ENCODE data around the gene SLC38A7.
A peak's percentile ranks its signal among the peaks of the same experiment; 100 is the strongest.
"Not testable (repeated sequence)": the region's sequence is repeated elsewhere in the genome, so short reads cannot be mapped to it uniquely, and the experiment has no call there.

SLC38A7 gene, protein sequence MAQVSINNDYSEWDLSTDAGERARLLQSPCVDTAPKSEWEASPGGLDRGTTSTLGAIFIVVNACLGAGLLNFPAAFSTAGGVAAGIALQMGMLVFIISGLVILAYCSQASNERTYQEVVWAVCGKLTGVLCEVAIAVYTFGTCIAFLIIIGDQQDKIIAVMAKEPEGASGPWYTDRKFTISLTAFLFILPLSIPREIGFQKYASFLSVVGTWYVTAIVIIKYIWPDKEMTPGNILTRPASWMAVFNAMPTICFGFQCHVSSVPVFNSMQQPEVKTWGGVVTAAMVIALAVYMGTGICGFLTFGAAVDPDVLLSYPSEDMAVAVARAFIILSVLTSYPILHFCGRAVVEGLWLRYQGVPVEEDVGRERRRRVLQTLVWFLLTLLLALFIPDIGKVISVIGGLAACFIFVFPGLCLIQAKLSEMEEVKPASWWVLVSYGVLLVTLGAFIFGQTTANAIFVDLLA

DNA sequence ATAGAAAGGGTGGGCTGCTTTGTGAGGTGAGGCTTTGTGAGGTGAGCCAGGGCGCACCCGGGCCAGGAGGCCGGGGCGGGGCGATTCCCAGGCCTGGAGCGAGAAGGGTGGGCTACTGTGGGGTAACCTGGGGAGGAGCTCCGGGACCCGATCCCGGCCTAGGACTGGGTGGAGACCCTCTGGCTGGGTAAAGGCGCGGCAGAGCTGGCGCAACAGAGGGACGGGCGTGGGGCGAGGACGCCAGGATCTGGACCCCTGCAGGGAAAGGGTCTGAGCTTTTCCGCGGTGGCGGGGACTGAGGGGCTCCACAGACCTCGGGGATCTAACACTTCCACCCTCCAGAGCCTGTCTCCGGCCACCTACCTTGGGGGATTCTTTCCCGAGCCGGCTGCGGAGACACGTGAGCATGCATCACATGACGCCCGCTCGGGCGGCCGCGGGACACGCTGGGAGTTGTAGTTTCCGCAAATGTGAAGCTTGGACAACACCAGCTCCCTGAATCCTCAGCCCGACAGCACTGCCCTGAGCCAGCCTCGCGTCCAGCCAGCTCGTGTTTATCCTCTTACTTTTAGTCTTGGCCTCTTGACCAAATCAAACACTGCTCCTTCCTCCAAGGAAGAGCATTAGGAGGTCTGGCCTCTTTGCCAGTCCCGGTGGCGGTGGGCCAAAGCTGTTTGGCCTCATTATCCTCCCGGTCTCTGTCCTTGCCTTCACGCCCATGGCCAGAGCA lies at the start of gene SLC38A7:
Gene SLC38A7 (minus strand): TSS at position 417 of the 730 bp plus-strand sequence. CDS start 4,644 bp downstream, outside the sequence.
- peak within 1 kb of the TSS; percentile 98 for H3K4me3 ChIP-seq (ENCODE audit: low read depth, low read length)
- DNase-seq (ENCODE audit: low read depth): peak; percentile 27

DNA sequence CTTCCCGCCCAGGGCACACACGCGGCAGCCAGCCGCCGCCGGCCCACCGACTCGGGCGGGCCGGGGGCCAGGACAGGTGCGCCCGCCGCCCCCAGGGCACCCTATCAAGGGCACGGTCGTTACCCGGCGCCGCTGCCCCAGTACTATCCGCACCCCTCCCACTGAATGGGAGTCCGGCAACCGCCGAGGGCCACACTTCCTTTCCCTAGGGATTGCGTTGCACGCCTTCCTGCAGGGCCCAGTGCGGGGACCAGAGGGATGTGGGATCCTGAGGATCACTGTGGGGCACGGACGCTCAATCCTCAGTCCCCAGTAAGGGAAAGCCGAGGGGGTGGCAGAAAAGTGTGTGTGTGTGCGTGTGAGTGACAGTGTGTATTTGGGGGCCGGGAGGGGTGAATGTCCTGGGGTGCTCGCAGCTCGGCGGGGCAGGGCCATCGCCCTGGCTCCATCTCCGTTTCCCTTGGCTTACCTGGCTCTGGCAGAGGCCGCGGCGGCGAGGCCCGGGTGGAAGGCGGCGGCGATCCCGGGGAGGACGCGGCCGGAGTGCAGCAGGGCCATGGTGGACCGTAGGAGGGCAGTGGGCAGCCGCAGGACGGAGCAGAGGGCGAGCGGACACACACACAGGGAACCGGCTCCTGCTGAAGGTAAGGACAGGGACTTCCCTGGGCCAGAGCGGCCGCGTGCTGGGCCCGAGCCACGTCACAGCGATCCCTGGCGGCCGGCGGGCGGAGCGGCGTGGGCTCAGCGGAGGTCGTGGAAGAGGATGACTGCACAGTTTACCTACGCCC lies 49.3 kb upstream of the SLC38A7 start, which contains the start of gene GOT2:
Gene GOT2 (minus strand): TSS at position 646 of the 788 bp plus-strand sequence. CDS start 88 bp downstream, at position 558.
- H3K4me3 ChIP-seq (ENCODE audit: low read depth, low read length): peak within 1 kb of the TSS; percentile 86
- peak; percentile 62 for DNase-seq (ENCODE audit: low read depth)

- no peak for DNase-seq (ENCODE audit: low read depth)
Observed at GRCh38 chr16:58733248-58733670, 48.7 kb upstream of the SLC38A7 start.

GRCh38 chr16:58732545-58733247 lies 48.1 kb upstream of the SLC38A7 start:
- peak overlapping the region; percentile 86 for H3K4me3 ChIP-seq (ENCODE audit: low read depth, low read length)
- DNase-seq (ENCODE audit: low read depth): peak; percentile 60

More at GRCh38 chr16:58733248-58733670, 48.7 kb upstream of the SLC38A7 start:
- peak overlapping the region; percentile 86 for H3K4me3 ChIP-seq (ENCODE audit: low read depth, low read length)

DNA sequence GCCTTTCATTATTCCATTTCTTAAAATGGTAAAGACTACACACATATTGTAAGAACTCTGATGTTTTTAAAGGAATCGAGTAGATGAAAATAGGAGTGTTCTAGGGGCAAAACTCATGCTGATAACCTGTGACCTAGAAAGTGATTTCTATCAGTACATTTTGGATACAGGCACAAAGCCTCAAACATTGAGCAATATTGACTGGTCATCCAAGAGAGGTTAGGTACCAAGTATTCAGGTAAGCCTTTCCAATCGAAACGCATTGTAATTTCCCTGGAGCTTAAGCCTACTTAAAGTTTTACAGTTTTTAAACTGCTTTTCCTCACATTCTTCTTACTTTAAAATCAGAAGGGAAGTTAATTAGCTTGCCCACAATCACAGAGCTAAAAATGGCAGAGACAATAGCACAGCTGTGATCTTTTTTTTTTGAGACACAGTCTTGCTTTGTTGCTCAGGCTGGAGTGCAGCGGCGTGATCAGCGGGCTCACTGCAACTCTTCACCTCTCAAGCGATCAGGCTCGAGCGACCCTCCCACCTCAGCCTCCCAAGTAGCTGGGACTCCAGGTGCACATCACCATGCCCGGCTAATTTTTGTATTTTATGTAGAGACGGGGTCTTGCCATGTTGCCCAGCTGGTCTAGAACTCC lies 46.3 kb upstream of the SLC38A7 start:
- DNase-seq (ENCODE audit: low read depth): no peak
- H3K4me3 ChIP-seq (ENCODE audit: low read depth, low read length): no peak overlapping the region

DNA sequence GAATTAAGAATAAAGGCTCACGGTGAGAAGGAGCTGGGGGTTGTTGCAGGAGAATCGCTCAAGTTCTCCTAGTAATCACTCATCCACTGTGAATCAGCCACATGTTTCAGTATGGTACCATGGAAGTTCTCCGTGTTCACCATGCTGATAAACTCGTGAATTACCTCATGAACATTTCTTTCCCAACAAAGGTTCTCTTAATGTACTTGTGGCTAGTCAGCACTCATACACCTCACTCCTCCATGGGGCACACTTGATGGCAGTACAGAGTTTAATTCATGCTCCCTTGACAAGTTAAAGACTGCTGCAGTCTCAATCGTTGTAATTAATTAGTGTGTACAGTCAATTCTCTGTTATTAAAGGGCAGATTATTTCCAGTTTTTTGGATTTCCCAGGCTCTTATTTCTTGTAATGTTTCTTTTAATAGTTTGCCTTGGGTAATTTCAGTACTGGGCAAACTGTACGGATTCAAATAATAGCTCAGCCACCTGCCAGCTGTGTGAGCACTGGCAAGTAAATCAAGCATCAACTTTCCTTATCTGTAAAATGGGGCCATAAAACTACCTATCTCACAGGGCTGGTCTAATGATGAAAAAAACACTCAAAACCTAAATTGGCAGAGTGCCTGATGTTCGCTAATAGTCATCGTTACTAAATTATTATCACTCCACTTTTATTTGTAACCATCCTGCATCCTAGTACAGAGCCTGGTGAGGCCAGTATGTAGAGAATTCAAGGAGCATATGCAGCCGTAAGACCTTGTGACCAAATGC lies 43.4 kb upstream of the SLC38A7 start:
- H3K4me3 ChIP-seq (ENCODE audit: low read depth, low read length): no peak overlapping the region
- no peak for DNase-seq (ENCODE audit: low read depth)

DNA sequence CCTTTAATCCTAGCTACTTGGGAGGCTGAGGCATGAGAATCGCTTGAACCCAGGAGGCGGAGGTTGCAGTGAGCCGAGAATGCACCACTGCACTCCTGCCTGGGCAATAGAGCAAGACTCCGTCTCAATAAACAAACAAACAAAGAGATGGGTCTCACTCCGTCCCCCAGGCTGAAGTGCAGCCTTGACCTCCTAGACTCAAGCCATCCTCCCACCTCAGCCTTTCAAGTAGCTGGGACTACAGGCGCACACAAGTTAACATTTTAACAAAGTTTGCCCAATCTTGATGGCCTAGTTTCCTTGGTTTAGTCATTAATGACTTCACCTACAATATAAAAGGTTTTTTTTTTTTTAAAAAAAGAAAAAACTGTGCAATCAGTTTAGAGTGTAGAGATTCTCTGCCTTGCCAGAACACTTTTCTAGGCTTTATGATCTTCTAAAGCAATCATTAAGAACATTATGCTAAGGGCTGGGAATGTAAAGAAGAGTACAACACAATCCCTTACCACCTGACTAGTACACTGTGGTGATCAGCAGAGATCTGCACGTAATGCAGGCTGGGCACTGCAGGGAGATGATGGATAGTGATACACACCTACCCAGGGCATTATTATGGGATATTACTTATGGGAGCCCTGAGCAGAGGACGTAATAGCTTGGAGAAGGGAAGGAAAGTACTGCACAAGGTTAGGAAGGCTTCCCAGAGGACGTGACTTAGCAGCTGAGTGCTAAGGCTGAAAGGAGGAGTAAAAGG lies 42.6 kb upstream of the SLC38A7 start:
- DNase-seq (ENCODE audit: low read depth): no peak
- no peak overlapping the region for H3K4me3 ChIP-seq (ENCODE audit: low read depth, low read length)

- no peak overlapping the region for H3K4me3 ChIP-seq (ENCODE audit: low read depth, low read length)
- DNase-seq (ENCODE audit: low read depth): no peak
Observed at GRCh38 chr16:58723109-58723508, 38.5 kb upstream of the SLC38A7 start.

GRCh38 chr16:58717994-58718393 lies 33.4 kb upstream of the SLC38A7 start:
- DNase-seq (ENCODE audit: low read depth): no peak
- no peak overlapping the region for H3K4me3 ChIP-seq (ENCODE audit: low read depth, low read length)

- DNase-seq (ENCODE audit: low read depth): no peak
Observed at GRCh38 chr16:58716468-58716867, 31.9 kb upstream of the SLC38A7 start.

GRCh38 chr16:58713742-58714141 lies 29.2 kb upstream of the SLC38A7 start:
- DNase-seq (ENCODE audit: low read depth): no peak
- H3K4me3 ChIP-seq (ENCODE audit: low read depth, low read length): no peak overlapping the region

More at GRCh38 chr16:58716468-58716867, 31.9 kb upstream of the SLC38A7 start:
- no peak overlapping the region for H3K4me3 ChIP-seq (ENCODE audit: low read depth, low read length)

DNA sequence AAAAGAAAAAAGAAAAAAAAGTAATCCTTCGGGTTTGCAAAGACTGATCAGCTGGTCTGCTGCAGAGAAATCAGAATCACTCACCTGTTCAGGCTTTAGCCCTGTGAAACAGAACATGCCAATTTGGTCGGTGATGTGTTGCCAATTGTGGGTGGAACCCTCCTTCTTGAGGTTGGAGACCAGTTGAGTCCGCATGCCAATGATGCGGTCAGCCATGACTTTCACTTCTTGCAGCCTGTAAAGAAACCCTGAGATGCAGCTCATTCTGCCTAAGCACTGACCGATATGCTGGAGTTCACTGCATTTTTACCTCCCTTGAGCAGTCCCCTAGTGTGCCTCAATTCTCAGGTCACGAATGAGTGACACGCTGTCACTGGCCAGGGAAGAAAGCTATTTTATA lies 24.8 kb upstream of the SLC38A7 start:
- H3K4me3 ChIP-seq (ENCODE audit: low read depth, low read length): no peak overlapping the region
- no peak for DNase-seq (ENCODE audit: low read depth)

GRCh38 chr16:58699151-58699550 lies 14.6 kb upstream of the SLC38A7 start:
- DNase-seq (ENCODE audit: low read depth): no peak
- no peak overlapping the region for H3K4me3 ChIP-seq (ENCODE audit: low read depth, low read length)

DNA sequence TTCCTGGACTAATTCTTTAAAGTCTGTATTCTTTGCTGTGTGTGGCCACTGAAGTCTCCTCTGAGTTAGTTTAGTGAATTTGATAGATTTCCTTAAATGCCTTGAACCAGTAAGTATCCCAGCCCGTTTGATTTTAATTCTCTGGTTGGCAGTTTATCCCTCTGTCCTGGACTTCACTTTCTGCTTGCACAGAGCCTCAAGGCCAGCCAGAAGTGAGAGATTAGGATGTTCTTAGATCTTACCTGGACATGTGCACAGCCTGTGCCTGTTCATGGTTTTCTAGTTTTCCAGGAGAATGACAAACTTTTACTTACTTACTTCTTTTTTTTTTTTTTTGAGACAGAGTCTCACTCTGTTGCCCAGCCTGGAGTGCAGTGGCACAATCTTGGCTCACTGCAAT lies 10.8 kb upstream of the SLC38A7 start:
- no peak for DNase-seq (ENCODE audit: low read depth)

DNA sequence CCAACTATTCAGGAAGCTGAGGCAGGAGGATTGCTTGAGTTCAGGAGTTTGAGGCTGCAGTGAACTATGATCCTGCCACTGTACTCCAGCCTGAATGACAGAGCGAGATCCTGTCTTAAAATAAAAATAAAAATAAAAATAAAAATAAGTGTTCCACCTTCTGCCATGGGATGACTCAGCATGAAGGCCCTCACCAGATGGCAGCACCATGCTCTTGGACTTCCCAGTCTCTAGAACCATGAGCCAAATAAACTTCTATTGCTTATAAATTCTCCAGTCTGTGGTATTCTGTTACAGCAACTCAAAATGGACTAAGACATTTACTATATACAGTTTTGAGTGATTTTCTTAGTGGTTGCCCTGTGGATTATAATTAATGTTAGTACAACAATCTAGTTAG lies 7.9 kb upstream of the SLC38A7 start:
- no peak overlapping the region for H3K4me3 ChIP-seq (ENCODE audit: low read depth, low read length)
- no peak for DNase-seq (ENCODE audit: low read depth)

More for the DNA sequence above, 10.8 kb upstream of the SLC38A7 start:
- H3K4me3 ChIP-seq (ENCODE audit: low read depth, low read length): no peak overlapping the region

- H3K4me3 ChIP-seq (ENCODE audit: low read depth, low read length): not testable (repeated sequence)
- DNase-seq (ENCODE audit: low read depth): peak; percentile 12
Observed at GRCh38 chr16:58686985-58687706, 2.6 kb upstream of the SLC38A7 start.

DNA sequence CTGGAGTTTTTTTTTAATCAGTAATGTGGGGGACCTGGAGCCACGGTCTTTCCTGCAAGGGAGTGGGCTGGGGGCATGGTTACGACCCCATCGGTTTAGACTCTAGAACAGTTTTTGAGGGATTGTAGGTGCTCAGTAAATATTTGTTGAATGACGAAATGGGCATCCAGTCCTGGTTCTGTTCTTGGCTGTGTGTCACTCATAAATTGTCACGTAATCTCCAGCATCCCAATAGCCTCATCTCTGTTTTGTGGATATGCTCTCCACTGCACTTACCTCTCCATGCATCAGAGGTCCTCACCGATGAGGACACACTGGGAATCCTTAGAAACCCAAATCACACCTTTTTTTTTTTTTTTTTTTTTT lies 497 bp upstream of the SLC38A7 start:
- DNase-seq (ENCODE audit: low read depth): no peak
- H3K4me3 ChIP-seq (ENCODE audit: low read depth, low read length): peak overlapping the region; percentile 98
